Islet of Langerhans (tissue), 1 donor: ENCODE data around the gene NKAIN2.
"Not testable (repeated sequence)": the region's sequence is repeated elsewhere in the genome, so short reads cannot be mapped to it uniquely, and the experiment has no call there.

Source experiments
- FAIRE-seq: peaks from one replicate; lab custom pipeline; 2011; peaks lifted over from hg19 to GRCh38; lab: Jason Lieb, UNC

The NKAIN2 gene

DNA sequence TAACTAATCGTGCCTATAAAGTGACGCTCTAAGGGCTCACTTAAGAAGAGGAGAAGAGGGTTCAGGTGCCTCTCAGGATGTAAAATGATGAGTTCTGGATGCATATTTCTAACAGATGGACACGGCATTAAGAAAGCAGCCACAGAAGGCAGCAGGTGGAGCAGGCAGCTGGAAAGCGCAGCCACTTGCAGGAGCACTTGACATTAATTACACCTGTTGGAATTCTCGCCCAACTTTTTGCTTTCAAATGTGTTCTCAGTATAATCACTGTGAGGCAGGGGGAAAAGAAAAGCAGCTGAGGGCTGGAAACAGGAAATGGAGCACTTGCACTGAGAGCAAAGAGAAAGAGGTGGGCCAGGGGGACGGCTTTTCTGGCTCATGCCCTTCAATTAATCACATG lies 164.2 kb downstream of the NKAIN2 start:
- FAIRE-seq = no peak

DNA sequence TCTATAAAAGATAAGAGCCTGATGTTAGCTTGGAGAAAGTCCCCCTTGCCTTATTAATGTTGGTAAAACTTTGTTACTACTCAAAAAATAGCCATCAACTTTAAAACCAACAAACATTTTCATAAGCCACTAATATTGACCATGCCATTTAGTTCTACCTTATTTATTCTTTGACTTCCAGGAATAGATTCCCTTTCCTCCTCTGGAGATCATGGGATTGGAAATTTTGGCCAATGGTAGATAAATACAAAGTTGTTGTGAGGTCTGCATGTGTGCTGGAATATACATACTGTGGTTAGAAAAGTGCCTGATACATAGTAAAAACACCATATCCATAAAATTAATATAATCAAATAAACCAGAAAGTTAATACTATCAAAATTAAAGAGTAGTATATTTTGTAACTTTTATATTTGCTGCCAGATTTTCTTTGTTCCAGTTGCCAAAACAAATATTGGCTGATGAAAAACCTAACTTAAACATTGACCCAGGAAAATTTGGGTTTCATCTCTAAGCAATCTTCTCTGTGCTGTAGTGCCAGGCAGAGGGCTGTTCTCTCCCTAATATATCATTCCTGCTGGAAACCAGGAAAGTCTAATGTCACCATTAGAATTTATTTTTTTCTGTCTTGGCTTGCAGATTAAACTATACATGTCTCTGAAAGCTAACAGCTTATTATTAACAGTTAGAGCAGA lies 169.1 kb downstream of the NKAIN2 start:
- no peak for FAIRE-seq

DNA sequence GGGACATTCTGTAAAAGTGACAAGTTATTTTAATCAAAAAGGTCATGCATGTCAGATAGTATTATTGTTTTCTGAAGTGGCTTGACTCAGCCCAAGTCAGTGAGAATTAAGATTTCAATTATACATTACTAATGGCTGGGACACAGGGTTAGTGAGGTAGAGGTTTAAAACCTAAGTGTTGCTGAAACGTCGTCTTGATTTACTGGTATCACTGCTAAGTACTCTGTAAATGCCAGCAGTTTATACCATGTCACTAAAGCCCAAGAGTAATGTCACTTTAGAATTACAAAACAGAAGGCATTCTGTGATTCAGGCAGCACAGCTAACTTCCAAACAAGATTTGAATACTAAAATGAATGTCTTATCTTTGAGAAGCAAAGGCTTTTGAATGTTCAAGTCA lies 176.6 kb downstream of the NKAIN2 start:
- FAIRE-seq = no peak

DNA sequence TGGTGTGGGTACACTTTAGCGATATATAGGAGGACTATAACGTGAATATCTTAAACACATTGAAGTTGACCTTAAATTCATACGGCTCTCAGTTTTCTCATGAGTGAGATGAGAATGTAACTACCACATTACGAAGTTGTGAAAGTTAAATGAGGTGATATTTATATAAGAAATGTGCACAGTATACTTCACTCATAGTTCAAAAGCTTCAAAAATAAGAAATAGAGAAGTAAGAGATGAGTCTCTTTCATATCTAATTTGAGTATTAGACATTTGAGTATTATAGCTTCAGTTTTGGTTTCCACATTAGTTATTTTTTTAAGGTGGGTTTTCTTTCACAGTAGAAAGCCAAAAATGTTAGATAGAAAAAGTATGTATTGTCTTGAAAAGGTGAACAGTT lies 183.3 kb downstream of the NKAIN2 start:
- no peak for FAIRE-seq

DNA sequence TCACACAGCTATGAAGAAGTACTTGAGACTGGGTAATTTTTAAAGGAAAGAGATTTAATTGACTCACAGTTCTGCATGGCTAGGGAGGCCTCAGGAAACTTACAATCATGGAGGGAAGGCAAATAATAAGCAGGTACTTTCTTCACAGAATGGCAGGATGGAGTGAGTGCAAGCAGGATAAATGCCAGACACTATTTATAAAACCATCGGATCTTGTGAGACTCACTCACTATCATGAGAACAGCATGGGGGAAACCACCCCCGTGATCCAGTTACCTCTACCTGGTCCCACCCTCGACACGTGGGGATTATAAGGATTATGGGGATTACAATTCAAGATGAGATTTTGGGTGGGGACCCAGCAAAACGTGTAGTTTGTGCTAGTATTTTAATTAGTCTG lies 186.3 kb downstream of the NKAIN2 start:
- FAIRE-seq = not testable (repeated sequence)

DNA sequence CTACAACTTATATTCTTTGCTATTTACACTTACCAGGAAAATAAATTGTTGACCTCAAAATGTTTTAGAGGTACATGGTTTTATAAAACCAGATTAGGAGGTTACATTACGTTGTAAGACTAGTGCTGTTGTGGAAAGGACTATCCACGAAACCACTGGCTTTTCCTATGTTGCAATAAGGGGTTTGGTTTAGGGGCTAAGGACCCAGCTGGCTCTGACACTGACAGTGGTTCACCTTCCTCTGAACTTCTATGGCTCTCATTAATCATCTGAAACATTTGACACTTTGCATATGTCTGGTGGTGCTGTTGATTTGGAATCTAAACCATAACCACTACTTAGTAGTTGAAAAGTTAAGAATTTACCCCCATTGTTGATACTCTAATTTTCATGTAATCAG lies 186.7 kb downstream of the NKAIN2 start:
- no peak for FAIRE-seq

DNA sequence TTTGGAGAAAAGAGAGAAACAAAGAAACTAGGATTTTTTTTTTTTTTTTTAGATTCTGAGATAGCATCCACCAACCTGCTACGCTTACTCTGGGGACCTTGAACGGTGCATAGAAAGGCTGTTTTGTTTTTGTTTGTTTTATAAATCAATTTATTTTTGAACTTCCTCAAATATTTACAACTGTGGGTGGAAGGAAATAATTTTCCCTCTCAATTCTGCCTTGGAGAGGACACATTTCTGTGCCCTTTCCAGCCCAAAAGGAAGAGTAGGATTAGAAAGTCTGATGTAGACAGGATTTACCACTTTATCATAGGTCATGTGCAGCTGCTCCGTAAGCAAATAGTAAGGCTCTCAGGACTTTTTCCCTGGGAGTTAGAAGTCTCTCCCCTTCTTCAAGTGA lies 190.5 kb downstream of the NKAIN2 start:
- FAIRE-seq = no peak

DNA sequence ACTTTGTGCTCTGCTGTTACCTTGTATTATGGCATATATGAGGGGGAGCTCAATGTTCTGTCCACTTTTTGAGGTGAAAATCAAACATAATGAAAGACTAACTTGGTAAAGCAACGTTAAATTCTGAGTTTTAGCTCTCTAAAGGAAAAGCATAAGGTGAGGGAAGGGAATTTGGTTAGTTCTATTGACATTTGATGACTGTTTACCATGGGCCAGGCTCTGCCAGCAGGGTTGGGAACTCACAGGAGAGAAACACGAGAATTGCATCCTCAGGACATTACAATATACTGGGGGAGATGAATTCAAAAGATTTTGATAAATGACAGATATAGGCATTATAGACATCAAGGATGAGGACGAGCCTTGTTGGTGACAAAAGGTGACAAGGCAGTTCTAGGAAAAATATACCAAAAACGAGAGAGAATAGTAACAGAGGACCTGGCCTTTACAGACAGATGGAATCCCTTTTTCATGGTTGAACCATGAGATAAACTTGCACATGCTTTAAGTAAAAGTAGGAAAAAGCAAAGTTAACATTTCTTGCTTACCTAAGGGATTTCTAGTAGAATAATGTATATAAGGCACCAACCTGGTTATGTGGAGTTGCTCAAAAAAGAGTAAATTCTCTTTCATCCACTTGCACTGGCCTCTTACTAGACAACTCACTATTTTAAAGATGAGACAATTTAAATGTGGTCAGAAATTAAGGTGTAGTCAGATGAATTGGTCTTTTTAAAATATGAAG lies 191.4 kb downstream of the NKAIN2 start:
- FAIRE-seq = no peak

DNA sequence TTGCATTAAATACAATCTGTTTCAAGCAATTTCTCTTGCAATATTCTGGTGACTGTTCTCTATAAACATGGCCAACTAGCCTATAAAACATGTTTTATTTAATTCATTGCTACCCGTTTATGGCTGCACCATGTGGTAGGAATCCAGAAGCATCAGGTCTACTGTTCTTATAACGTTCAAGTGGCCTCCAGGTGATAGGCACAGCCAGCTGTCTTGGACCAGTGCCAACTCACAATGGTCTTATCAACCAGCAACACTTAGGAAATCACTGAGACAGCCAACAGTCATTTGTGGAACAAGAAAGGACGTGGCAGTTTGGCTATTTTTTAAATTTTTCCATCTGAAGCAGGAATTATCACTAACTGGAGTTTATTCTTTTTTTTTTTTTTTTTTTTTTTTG lies 193.6 kb downstream of the NKAIN2 start:
- FAIRE-seq = no peak

DNA sequence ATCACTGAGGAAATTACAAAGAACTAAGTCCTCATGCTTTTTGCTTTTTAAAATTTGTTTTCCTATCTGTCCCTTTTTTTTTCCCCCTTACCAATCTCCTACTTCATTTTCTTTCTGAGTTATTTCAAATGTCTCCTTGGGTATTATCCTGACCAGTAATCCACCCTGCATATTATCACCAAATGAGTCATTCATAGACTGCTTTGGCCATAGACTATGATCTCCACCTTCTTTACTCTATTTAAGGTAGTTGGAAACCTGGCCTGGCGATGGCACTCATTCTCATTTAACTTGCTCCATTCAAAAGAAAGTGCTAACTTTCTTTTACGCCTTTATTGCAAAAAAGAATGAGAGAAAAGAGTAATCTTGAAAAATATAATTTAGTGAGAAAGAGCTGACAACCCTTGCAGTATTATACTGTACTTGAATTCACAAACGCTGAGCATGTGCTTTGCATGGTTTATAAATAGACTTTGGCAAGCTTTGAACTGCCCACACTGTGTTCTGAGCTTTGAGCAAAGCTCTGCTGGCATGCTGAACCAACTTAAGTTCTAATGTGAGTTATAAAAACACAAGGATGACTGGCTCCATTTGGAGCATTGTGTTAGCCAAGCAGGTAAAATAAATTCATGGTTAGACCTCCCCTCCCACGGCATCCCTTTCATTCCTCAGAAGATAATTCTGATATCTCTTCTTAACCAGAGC lies 198.9 kb downstream of the NKAIN2 start:
- FAIRE-seq = no peak

DNA sequence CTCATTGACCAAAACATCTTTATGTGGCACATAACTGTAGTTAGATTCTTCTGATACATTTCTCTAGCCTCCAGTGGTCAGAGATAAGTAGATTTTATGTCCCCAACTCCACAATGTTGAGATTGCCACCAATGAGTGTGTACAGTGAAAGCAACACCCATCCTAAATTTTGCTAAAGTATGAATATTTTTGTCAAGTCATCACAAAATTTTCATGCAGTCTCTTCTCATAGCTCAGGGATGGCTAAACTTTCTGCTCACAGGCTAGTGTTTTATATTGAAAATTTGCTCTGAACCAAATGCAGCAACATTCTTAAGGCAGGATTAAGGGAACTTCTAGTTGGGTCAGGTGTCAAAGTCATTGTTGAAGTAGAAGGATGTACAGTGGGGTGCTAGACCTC lies 203.6 kb downstream of the NKAIN2 start:
- no peak for FAIRE-seq

DNA sequence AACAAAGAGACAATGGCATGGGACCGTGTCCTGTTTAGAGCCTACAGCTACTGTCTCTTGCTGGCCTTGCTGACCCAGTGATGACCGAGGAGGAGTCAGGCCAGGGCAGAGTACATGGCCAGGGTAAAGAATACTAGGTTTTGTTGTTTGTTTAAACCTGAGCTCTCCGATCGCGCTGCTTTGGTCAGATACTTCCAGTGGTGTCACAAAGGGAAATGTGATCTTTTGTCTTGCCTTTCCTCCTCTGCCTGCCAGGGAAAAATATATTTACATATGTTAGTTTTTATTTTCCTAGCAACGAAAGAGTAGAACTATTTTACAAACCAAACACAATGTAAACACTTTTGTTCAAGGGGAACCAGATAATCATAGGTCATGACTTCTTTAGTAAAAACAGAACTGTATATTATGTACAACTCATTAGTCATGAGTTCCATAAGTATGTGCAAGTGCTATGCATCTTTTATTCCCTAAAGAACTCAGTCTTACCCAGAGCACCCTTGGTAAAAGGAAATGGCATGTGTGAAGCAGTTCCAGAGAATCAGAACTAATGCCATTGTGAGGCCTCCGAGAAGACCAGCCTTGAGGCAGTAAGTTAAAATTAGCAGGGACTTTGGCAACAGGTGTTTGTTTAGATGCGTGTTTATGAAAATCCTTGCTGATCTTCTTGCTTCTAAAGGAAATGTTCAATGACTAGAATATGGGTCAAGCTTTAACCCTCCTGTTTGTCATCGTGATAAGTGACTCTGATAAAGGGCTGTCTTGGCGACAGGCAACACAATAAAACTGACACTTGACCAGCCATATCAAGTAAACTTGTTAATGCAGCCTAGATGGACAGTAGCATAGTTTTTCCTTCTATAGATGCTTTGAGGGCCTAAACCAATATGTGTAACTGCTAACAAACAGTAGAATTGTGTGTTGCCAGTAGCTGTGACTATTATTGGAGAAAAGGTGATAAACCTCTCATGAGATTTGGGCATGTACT lies 204.6 kb downstream of the NKAIN2 start:
- FAIRE-seq = no peak

DNA sequence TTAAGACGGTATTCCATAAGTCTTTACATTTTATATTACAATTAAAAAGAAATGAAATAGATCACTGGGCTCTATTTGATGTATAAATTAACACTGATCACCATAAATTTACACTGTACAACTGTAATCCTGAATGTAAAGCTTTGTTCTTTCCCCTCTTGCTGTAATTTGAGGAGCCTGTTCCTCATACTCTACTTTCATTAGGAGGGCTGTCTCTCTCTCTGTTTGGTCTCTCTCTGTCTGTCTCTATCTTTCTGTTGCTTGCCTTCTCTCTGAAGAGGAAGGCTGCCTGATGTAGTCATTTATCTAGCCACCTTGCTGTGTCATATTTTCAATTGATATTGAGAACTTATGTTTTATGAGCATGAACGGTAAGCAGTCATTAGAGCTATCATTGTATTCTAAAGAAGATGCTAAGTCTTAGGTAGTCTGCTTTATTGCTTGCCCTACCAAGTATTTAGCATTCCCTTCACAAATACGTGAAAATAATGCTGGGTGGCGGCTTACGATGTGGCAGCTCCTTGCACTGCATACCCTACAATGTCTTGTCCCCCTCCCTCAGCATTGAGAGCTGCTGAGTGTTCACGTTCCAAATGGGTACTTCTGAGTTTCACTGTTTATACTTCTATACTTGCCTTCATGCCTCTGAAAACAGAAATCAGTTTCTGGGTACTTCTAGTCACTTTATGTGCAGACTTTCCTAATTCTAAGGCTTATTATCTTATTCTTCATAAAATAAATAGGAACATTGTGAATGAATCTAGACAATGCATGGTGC lies 205.5 kb downstream of the NKAIN2 start:
- FAIRE-seq = no peak

DNA sequence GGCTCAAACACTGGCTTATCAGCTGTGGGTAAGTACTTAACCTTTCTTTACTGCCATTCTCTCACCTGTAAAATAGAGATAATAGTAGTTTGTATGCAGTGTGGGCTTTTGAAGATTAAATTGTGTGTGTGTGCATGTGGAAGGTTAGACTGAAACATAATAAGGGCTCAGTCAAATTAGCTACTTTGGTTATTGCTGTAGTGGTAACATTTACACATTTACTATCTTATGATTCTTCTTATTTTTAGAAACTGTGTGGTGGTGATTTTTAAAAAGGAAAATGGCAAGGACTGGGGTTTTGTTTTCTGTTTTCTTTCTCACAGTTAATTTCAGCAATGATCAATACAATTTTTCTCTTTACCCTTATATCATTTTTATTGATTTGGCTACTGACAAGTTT lies 206.9 kb downstream of the NKAIN2 start:
- FAIRE-seq = no peak

DNA sequence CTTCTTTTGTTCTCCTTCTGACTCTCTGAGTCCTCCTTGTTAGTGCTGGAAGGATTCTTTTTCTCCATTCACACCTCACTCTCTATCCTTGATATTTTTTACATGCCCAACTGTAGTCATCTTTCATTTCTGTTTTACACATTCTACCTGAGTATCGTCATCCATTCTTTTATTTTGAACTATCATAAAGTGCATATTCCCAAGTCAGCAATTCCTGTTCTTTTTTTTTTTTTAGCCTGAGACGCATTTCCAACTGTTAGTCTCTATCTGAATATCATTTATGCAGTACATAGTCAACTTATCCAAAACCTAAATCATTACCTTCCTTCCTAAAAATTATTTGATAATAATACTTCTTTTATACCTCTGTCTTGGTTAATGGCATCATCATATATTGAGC lies 207.5 kb downstream of the NKAIN2 start:
- FAIRE-seq = no peak

DNA sequence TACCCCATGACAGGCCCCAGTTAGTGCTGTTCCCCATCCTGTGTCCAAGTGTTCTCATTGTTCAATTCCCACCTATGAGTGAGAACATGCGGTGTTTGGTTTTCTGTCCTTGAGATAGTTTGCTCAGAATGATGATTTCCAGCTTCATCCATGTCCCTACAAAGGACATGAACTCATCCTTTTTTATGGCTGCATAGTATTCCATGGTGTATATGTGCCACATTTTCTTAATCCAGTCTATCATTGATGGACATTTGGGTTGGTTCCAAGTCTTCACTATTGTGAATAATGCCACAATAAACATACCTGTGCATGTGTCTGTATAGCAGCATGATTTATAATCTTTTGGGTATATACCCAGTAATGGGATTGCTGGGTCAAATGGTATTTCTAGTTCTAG lies 218.4 kb downstream of the NKAIN2 start:
- not testable (repeated sequence) for FAIRE-seq

DNA sequence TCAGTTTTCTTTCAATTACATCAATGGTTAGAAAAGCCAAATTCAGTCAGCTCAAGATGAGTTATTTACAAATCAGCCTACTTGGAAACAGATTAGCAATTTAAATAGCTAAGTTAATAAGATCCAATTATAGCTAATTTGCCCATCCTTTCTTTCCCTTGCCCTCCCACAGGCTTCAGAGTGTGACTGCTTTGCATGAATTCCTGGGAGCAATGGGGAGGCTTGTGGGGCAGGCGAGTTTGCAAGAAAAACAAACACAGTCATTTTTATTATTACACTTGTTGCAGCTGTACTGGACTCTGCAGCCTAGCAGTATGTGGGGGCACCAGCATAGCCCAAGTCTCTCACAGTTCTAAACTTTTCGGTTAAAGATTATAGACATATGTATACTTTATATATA lies 219.0 kb downstream of the NKAIN2 start:
- no peak for FAIRE-seq

DNA sequence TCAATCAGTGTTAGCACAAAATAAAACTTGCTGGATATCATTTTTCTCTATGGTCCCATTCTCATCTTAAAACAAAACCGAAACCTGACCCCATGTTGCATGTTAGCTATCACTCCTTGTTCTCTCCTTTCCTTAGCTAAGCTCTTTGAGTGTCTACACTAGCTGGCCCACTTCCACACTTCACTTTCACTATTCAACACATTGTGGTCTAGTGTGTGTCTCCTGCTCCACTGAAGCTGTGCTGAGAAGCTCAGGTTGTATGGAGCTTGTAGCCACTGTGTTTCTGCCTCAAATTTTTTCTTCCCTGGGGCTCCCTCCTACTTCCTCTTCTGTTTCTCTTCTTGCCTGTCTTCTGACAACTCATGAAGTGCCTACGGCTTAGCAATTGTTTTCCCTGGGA lies 223.0 kb downstream of the NKAIN2 start:
- FAIRE-seq = no peak

DNA sequence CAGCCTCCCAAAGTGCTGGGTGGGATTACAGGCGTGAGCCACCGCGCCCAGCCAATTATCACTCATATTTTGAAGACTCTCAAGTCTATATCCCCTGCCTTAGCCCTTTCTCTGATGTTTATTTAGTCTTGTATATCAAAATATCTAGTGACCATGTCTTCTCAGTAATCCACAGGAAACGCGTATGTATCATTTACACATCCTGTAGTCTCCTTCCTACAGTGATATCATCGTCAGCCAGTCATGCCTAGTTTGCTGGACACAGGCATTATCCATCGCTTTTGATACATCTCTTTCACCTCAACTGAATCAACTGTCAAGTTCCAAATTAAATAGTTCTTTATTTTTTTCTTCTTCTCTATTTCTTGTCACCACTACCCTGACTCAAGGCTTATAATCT lies 223.7 kb downstream of the NKAIN2 start:
- FAIRE-seq = no peak

DNA sequence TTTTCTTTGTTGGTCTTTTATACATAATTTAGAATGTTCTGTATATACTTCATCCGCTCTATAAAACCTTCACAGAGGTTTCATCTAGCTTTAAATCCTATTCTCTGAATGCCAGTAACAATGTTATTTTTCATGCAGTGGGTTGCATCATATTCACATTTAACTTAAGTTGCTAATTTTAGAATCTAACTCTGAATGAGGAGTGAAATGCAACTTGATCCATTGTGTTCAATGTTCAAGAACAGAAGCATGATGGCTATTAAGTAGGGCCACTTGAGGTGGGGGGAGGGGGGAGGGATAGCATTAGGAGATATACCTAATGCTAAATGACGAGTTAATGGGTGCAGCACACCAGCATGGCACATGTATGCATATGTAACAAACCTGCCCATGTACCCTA lies 224.5 kb downstream of the NKAIN2 start:
- FAIRE-seq = no peak

DNA sequence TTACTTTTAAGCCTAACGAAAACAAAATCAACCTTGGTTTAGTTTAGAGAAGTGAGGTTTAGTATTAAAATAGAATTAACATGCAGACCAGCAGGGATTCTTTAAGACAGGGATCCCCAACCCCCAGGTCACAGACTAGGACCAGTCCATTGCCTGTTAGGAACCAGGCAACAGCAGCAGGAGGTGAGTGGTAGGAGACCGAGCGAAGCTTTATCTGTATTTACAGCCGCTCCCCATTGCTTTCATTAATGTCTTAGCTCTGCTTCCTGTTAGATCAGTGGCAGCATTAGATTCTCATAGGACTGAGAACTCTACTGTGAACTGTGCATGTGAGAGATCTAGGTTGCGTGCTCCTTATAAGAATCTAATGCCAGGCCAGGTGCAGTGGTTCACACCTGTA lies 225.9 kb downstream of the NKAIN2 start:
- no peak for FAIRE-seq

DNA sequence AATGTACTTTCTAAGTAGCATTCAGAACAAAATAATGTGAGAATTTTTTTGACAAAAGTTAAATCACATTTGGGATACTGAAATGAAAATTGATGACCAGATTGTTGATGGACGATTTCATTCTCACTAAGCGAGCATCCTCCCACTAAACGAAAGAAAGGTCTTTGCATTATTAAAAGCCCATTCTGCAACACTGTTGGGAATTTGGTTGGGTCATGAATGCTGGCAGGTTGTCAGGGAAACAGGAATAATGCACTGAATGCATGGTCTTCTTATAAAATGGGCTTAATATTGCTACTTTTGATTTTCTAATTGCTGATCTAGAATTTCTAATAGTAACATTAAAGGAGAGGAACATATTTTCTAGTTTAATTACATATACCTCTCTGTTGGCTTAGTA lies 229.8 kb downstream of the NKAIN2 start:
- no peak for FAIRE-seq
